SK-N-SH (cell line): ENCODE results near the gene TECPR2. TPM values are rescaled to one million over a fixed set of nuclear protein-coding genes. Genes with fewer than 3 reads are reported as not detected.

Experiments used
- CTCF ChIA-PET: fragments of 300-600, 350-600 bp; formaldehyde crosslinking; extraction: SDS; loops from one replicate; lab custom pipeline; 2021; lab: Yijun Ruan, JAX
- POLR2A ChIA-PET: fragments of 350-600 bp; sonication (Branson Sonifier 250); formaldehyde crosslinking; extraction: SDS; loops from one replicate; lab custom pipeline; 2020; ENCODE audit warnings: antibody characterized with exemption, inconsistent platforms; lab: Yijun Ruan, JAX
- DNase-seq: peaks from one replicate; pipeline ENCODE4 v3.0.0; 2012
- H2AFZ ChIP-seq: fragments of 200-600 bp; sonication (generic); 2 replicates; pipeline ENCODE4 v1.8.1; 2016; ENCODE audit warnings: antibody characterized with exemption, mild to moderate bottlenecking, low read depth
- H3F3A ChIP-seq: fragments of 200-600 bp; sonication (generic); replicated peaks from 2 replicates; pipeline ENCODE3; 2016; ENCODE audit warnings: antibody characterized with exemption, mild to moderate bottlenecking; ENCODE audit not compliant: insufficient read depth
- H3K27ac ChIP-seq, 2 experiments: fragments of 200-500 bp in 1 of 2; fragments of 200-600 bp in 1 of 2; sonication (Bioruptor generic) in 1 of 2; sonication (generic), shearing (Covaris generic) in 1 of 2; 2 replicates each; pipeline versions ENCODE4 v1.5.1 to v1.6.1; 2014 to 2016; ENCODE audit warnings: low read depth in 2 of 2, inconsistent platforms in 1 of 2, low read length in 1 of 2, mild to moderate bottlenecking in 1 of 2, mixed read lengths in 1 of 2
- H3K27me3 ChIP-seq: fragments of 200-600 bp; sonication (generic), shearing (Covaris generic); 2 replicates; pipeline ENCODE4 v1.6.1; 2016; ENCODE audit warnings: mixed run types; ENCODE audit not compliant: insufficient read depth
- H3K36me3 ChIP-seq, 2 experiments: fragments of 200-500 bp in 1 of 2; fragments of 200-600 bp in 1 of 2; sonication (Bioruptor generic) in 1 of 2; sonication (generic) in 1 of 2; replicated peaks in 1 of 2; 2 replicates each; pipeline versions ENCODE3 to v1.5.1; 2014 to 2016; ENCODE audit warnings: low read length in 1 of 2, mild to moderate bottlenecking in 1 of 2; ENCODE audit not compliant: insufficient read depth in 2 of 2, control insufficient read depth in 1 of 2
- H3K4me1 ChIP-seq, 2 experiments: fragments of 200-500 bp in 1 of 2; fragments of 200-600 bp in 1 of 2; sonication (Bioruptor generic) in 1 of 2; sonication (generic), shearing (Covaris generic) in 1 of 2; 2 replicates each; pipeline versions ENCODE4 v1.5.1 to v1.6.1; 2014 to 2016; ENCODE audit warnings: low read depth in 1 of 2, low read length in 1 of 2, mixed run types in 1 of 2; ENCODE audit not compliant: insufficient read depth in 2 of 2, control insufficient read depth in 1 of 2
- H3K4me2 ChIP-seq: fragments of 200-600 bp; sonication (generic), shearing (Covaris generic); 2 replicates; pipeline ENCODE4 v1.6.1; 2017; ENCODE audit warnings: mixed run types
- H3K4me3 ChIP-seq, 2 experiments: fragments of 200-500 bp in 1 of 2; fragments of 200-600 bp in 1 of 2; sonication (Bioruptor generic) in 1 of 2; sonication (generic), shearing (Covaris generic) in 1 of 2; 2 replicates each; pipeline versions ENCODE4 v1.5.1 to v1.8.1; 2014 to 2016; ENCODE audit warnings: low read depth in 2 of 2, inconsistent platforms in 1 of 2, low read length in 1 of 2, mild to moderate bottlenecking in 1 of 2, mixed read lengths in 1 of 2, moderate library complexity in 1 of 2
- H3K79me2 ChIP-seq: fragments of 200-600 bp; sonication (generic); 2 replicates; pipeline ENCODE4 v1.8.1; 2017; ENCODE audit warnings: mild to moderate bottlenecking; ENCODE audit not compliant: insufficient read depth
- H3K9ac ChIP-seq: fragments of 200-600 bp; sonication (generic); 2 replicates; pipeline ENCODE4 v1.6.1; 2017; ENCODE audit warnings: mixed run types
- H3K9me2 ChIP-seq: fragments of 200-600 bp; sonication (generic); 2 replicates; pipeline ENCODE4 v1.6.1; 2017; ENCODE audit warnings: mixed run types
- H3K9me3 ChIP-seq: fragments of 200-600 bp; sonication (generic); 2 replicates; pipeline ENCODE4 v1.6.1; 2017; ENCODE audit warnings: mixed run types, mild to moderate bottlenecking, moderate library complexity
- H4K20me1 ChIP-seq: fragments of 200-600 bp; sonication (generic); 2 replicates; pipeline ENCODE4 v1.6.1; 2017; ENCODE audit warnings: mild to moderate bottlenecking, mixed run types; ENCODE audit not compliant: insufficient read depth
- CTCF ChIP-seq: fragments of 200-600 bp; sonication (generic); IDR thresholded peaks from 2 replicates; pipeline ENCODE4 v1.6.1; 2017; ENCODE audit warnings: antibody characterized with exemption, mild to moderate bottlenecking, moderate library complexity
- ELF1 ChIP-seq: IDR thresholded peaks from 2 replicates; pipeline ENCODE4 v1.4.0; 2012
- EP300 ChIP-seq, 2 experiments: IDR thresholded peaks; 2 replicates each; pipeline versions ENCODE4 v1.4.0 to v1.6.1; 2012; ENCODE audit warnings: borderline replicate concordance in 1 of 2, low read depth in 1 of 2, low read length in 1 of 2
- FOSL2 ChIP-seq: IDR thresholded peaks from 2 replicates; pipeline ENCODE4 v1.4.0; 2012; ENCODE audit warnings: low read depth, mild to moderate bottlenecking, moderate library complexity, borderline replicate concordance
- FOXM1 ChIP-seq: IDR thresholded peaks from 2 replicates; pipeline ENCODE4 v1.4.0; 2012; ENCODE audit warnings: low read depth, mild to moderate bottlenecking
- GATA2 ChIP-seq: sonication (generic); formaldehyde crosslinking; IDR thresholded peaks from 2 replicates; pipeline ENCODE4 v1.5.0; 2020; ENCODE audit warnings: mild to moderate bottlenecking, missing genetic modification reagents
- IRF3 ChIP-seq: fragments of 150-350 bp; IDR thresholded peaks from 2 replicates; pipeline ENCODE4 v1.6.1; 2016; ENCODE audit warnings: mild to moderate bottlenecking, low read depth, low read length
- JUND ChIP-seq: IDR thresholded peaks from 2 replicates; pipeline ENCODE4 v1.4.0; 2012
- MAX ChIP-seq: IDR thresholded peaks from 2 replicates; pipeline ENCODE4 v1.4.0; 2012; ENCODE audit warnings: low read depth
- MEF2A ChIP-seq: IDR thresholded peaks from 2 replicates; pipeline ENCODE4 v1.4.0; 2012; ENCODE audit warnings: low read depth, borderline replicate concordance
- MXI1 ChIP-seq: IDR thresholded peaks from 2 replicates; pipeline ENCODE4 v1.6.1; 2012; ENCODE audit warnings: mild to moderate bottlenecking, low read depth, low read length, improper control_type of control experiment
- POLR2AphosphoS5 ChIP-seq: IDR thresholded peaks from 2 replicates; pipeline ENCODE4 v1.6.1; 2012; ENCODE audit warnings: low read depth, low read length
- RAD21 ChIP-seq: IDR thresholded peaks from 2 replicates; pipeline ENCODE4 v1.6.1; 2012; ENCODE audit warnings: mild to moderate bottlenecking, low read length
- TAF1 ChIP-seq: IDR thresholded peaks from 2 replicates; pipeline ENCODE4 v1.6.1; 2012; ENCODE audit warnings: low read depth, mild to moderate bottlenecking, low read length, moderate library complexity, borderline replicate concordance
- TCF12 ChIP-seq: IDR thresholded peaks from 2 replicates; pipeline ENCODE4 v1.4.0; 2012
- TEAD4 ChIP-seq: IDR thresholded peaks from 2 replicates; pipeline ENCODE4 v1.4.0; 2012; ENCODE audit warnings: mild to moderate bottlenecking, borderline replicate concordance; ENCODE audit not compliant: insufficient read depth
- USF2 ChIP-seq: fragments of 150-350 bp; IDR thresholded peaks from 2 replicates; pipeline ENCODE4 v1.6.1; 2017; ENCODE audit warnings: antibody characterized with exemption, low read length, low read depth, borderline replicate concordance
- ZBTB33 ChIP-seq: IDR thresholded peaks from 2 replicates; pipeline ENCODE4 v1.4.0; 2012; ENCODE audit warnings: low read depth, borderline replicate concordance
- WGBS: methylation state at CpG from one replicate; pipeline ENCODE4 v1.1.6; 2017; ENCODE audit warnings: low lambda C conversion rate; 5-methylcytosine and 5-hydroxymethylcytosine counted together
- polyA plus RNA-seq, 3 experiments: library from polyadenylated mRNA; depleted of rRNA; stranded (reverse); fragments of >200 nt; gene quantifications; 2 replicates each; pipeline ENCODE4 v1.2.3, GENCODE V29; 2012

Gene TECPR2
- polyA plus RNA-seq, 1 of the 3 experiments (the other 2 are of a cell fraction), result 6.9 TPM

- no peak for TF ChIP-seq ELF1
- no peak for TF ChIP-seq ZBTB33
- TF ChIP-seq FOXM1, result no peak
- TF ChIP-seq CTCF, result no peak
- no peak for TF ChIP-seq POLR2AphosphoS5
- WGBS, result 8% methylated on average over 22 of the region's 53 CpGs
- Histone ChIP-seq H3K79me2 (peaks cover 71% of the 10 kb centered on the region), H3K4me2 (peak overlapping the region; percentile 89), H3K4me1 (peaks cover 14 to 15% of the 10 kb centered on the region in 2 experiments), H3K27ac (peak overlapping the region; percentile 79 to 80), H3F3A (peaks cover 4% of the 10 kb centered on the region), H3K9ac (peak overlapping the region; percentile 87), H3K9me3 (no peaks in the 10 kb centered on the region), H2AFZ (peak overlapping the region; percentile 88), H3K9me2 (no peaks in the 10 kb centered on the region), H4K20me1 (no peaks in the 10 kb centered on the region), H3K27me3 (no peaks in the 10 kb centered on the region), H3K4me3 (peak overlapping the region; percentile 91 to 93), H3K36me3 (peaks cover 9 to 10% of the 10 kb centered on the region in 2 experiments)
- no peak for DNase-seq
- ChIA-PET POLR2A (no interaction called here), CTCF (no interaction called here)
These were observed 622 bp downstream of the TECPR2 start for GRCh38 chr14:102363182-102363943.

GRCh38 chr14:102370305-102370809 is 7.6 kb downstream of the TECPR2 start:
- Histone ChIP-seq H3K9me2 (no peaks in the 10 kb centered on the region), H3K9ac (no peak overlapping the region), H2AFZ (no peak overlapping the region), H3K36me3 (no peaks in the 10 kb centered on the region), H3K9me3 (no peaks in the 10 kb centered on the region), H3K4me1 (no peaks in the 10 kb centered on the region; a peak in 1 of 4 replicates), H3K4me3 (no peak overlapping the region), H3K27ac (no peak overlapping the region), H3K79me2 (peaks cover 72% of the 10 kb centered on the region), H3F3A (no peaks in the 10 kb centered on the region), H4K20me1 (no peaks in the 10 kb centered on the region), H3K27me3 (no peaks in the 10 kb centered on the region), H3K4me2 (no peak overlapping the region)
- DNase-seq, result no peak
- CTCF ChIA-PET, result interaction anchor here (0.6 kb wide), 1 partner anchor 338 kb away, joined by 3 read pairs; no protein-coding TSS in a partner anchor
- WGBS, result 91% methylated on average over 11 of the region's 11 CpGs
- POLR2A ChIA-PET, result no interaction called here
- no peak for TF ChIP-seq FOSL2
- no peak for TF ChIP-seq IRF3
- no peak for TF ChIP-seq TEAD4
- no peak for TF ChIP-seq JUND
- no peak for TF ChIP-seq CTCF
- no peak for TF ChIP-seq GATA2
- TF ChIP-seq USF2, result no peak
- TF ChIP-seq EP300 (IDR thresholded peaks at IDR 0.05; ENCODE audit: borderline replicate concordance in 1 of 2, low read depth in 1 of 2, low read length in 1 of 2), result no peak
- TF ChIP-seq RAD21, result no peak
- TF ChIP-seq MXI1, result no peak
- TF ChIP-seq TAF1, result no peak
- TF ChIP-seq TCF12, result no peak
- no peak for TF ChIP-seq POLR2AphosphoS5
- no peak for TF ChIP-seq MEF2A
- no peak for TF ChIP-seq MAX
